GM21717 (cell line): ENCODE measurements around the gene STAT4.

Source experiments
- ATAC-seq: cut with Tn5 transposase; IDR thresholded peaks from one replicate; pipeline ENCODE4 v1.9.1; 2021; ENCODE audit warnings: mild to moderate bottlenecking, moderate library complexity; ENCODE audit not compliant: unreplicated experiment

Gene STAT4

DNA sequence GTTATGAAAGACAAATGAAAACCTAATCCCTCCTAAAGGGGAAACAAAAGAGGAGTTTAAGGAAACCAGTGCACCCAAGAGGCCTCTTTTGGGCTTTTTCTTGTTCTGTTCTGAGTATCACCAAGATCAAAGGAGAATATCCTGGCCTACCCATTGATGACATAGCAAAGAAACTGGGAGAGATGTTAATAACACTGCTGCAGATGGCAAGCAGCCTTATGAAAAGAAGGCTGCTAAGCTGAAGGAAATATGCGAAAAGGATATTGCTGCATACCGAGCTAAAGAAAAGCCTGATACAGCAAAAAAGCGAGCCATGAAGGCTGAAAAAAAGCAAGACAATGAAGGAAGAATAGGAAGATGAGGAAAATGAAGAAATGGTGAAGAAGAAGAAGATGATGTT is 23.6 kb upstream of the STAT4 start:
- ATAC-seq = no peak

GRCh38 chr2:191173206-191173605 is 22.4 kb upstream of the STAT4 start:
- no peak for ATAC-seq

DNA sequence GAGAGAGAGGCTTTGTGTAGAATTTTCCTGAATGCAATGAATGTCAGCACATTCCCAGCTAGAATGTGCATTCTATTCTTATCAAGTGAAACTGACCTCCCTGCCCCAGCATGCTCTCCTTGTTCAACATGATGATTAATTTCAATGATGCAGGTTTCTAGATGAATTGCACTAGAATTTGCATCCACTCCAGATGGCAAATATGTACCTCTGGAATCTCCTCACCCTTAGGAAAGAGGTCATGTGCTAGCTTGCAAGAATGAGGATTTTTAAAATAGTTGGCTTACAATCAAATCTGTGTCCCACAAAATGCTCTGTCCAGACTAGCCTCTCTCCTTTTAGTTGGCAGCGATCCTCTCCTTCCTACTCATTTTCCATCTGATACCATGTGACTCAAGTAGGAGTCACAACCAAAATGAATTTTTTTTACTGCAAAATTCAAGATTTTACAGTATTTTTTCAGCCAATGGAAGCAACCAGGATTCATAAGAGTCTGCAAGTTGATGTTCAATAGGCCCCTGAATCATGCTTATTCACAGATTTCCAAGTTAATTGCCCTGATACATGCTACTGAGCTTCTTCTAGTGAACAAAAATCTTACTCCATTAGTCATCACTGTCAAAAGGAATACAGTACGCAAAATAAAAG is 21.0 kb upstream of the STAT4 start:
- ATAC-seq = no peak

- ATAC-seq = no peak
Measured at GRCh38 chr2:191171286-191171685, 20.5 kb upstream of the STAT4 start.

- ATAC-seq = no peak
Measured at GRCh38 chr2:191170773-191171172, 20.0 kb upstream of the STAT4 start.

- ATAC-seq = no peak
Measured at GRCh38 chr2:191170301-191170636, 19.5 kb upstream of the STAT4 start.

DNA sequence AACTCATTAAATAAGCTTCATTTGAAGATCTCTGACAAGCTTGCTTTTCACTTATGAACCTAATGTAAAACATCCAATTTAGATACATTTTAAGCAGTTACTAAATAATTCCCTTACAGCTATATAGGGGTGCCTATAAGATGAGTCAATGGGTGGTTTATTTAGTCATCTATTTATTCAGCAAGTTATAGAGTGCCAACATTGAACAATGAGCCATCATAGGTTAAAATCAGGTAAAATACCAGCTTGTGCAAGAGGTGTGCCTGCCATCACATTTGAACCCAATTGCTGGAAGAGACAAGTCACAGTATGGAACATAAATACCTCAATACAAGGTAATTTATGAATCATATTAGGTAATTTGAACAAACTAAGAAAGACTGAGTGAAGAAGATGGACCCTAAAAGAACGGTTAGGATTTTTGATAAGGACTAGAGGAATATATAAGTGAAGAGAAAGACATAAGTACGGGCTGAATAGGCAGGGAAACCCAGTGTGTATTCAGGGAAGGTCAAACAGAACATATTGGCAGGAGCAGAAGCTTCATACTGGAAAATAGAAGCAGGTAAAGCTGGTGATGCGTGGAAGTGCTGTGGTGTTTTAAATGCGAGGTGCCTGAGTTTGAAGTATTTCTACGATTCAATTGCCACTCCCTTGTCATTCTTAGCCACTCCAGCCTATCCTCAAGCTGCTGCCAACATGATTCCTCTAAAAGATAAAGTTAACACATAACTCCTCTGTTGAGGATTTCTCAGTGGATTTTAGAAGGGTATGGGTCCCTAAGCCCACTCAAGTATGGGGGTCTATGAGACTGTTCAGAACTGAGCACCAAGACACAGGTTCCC is 18.9 kb upstream of the STAT4 start:
- no peak for ATAC-seq

DNA sequence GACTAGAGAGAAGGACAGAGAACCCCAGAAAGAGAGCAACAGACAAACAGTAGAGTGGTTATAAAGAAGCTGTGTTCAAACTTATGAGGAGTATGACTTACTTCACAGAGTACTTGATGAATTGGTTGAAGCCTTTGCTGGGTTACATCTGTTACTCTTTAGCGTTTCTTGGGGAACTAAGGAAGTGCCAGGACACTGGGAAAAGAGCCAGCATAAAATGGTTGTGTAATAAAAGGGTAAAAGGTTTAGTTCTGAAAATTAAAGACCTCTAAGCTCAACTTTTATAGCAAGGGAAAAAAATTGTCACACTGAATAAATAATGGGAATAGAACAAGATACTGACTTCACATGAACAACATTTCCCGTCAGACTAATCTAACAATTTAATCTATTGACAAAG is 17.0 kb upstream of the STAT4 start:
- ATAC-seq = no peak

- ATAC-seq = no peak
Measured at GRCh38 chr2:191166756-191167445, 16.1 kb upstream of the STAT4 start.

DNA sequence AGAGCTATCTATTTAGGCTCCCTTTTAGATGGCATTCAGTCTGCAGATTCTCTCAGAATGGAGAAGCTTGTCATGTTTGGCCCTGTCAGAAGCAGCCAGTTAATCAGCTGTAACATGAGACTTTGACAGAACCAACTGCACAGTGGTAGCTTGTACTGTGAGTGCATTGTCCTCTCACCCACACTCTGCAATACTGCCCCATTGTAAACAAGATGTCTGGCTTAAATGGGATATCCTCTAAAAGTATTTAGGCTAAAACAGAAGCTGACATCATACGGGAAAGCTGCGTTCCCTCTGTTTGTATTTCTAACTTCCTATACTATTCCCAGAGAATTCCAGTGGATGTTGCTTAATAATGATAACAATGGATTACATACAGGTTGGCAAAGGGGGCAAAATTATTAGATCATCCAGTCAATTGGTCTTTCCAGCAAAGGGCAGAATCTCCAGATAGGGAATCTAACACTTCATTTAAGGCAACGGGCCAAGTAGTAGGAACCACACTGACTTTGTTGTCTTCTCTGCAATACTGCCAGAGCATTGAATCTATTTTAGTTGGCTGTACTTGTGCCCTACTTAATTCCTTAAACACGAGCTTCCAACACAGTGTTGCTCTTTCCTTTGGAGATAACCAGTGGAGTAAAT is 15.4 kb upstream of the STAT4 start:
- ATAC-seq = no peak

- ATAC-seq = peak; percentile 81
Measured at GRCh38 chr2:191165176-191165643, 14.4 kb upstream of the STAT4 start.

- ATAC-seq = no peak
Measured at GRCh38 chr2:191158747-191159146, 8.0 kb upstream of the STAT4 start.

GRCh38 chr2:191158193-191158592 is 7.4 kb upstream of the STAT4 start:
- ATAC-seq = no peak

DNA sequence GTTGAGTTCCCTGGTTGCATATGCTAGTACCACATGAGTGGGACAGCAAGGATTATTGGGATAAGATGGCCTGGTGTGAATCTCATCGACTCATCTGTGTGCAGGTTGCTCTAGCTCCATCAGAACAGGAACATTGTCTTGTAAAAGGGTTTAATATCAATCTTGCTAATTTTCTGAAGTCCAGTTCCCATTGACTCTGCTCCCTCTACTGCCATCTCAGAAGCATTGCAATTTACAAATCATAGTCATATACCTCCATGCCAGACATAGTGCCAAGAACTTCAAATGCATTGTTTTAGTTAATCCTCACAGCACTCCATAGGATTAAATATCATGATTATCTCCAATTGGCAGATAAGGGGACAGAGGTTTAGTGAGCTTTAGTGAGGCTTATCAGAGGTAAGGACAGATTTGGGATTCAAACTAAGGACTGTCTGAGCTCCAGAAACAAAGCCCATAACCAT is 4.8 kb upstream of the STAT4 start:
- peak; percentile 41 for ATAC-seq

DNA sequence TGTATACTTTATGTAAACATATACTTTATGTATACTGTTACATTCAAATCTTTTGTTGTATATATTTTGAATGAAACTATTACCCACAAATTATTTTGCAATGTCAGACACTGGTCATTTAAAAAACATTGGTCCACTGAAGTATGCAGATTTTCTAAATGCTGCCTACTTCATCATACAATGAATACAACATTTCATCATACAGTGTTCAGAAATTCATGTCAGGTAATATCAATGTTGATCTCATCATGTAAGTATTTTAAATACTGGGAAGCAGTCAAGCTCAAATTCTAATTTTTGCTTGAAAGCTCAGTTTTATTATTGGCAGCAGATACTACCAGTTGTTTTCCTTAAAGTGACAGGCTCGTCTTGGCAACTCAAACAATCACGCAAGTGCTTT is 2.9 kb upstream of the STAT4 start:
- ATAC-seq = no peak

- ATAC-seq = no peak
Measured at GRCh38 chr2:191152482-191153240, 1.9 kb upstream of the STAT4 start.

GRCh38 chr2:191151331-191151730 is 537 bp upstream of the STAT4 start:
- no peak for ATAC-seq

- peak; percentile 27 for ATAC-seq
Measured at GRCh38 chr2:191150230-191150599, 579 bp downstream of the STAT4 start.

DNA sequence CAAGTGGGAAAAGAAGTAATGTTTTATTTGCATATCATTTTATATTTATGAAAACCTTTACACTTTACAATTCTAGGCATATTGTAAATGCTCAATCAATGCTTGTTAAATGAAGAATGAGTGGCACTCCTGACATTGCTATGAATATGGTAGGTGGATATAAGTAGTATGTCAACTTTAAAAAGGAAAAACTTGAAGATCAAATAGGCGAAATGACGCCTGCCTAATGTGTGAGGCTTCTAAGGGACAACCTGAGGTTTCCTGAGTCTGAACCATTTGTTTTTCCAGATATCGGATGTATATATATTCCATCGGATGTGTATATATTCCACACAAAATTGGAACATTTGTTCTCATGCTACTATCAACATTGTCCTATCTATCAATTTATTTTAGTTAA is 1.4 kb downstream of the STAT4 start:
- no peak for ATAC-seq

- ATAC-seq = no peak
Measured at GRCh38 chr2:191148791-191149190, 2.0 kb downstream of the STAT4 start.

DNA sequence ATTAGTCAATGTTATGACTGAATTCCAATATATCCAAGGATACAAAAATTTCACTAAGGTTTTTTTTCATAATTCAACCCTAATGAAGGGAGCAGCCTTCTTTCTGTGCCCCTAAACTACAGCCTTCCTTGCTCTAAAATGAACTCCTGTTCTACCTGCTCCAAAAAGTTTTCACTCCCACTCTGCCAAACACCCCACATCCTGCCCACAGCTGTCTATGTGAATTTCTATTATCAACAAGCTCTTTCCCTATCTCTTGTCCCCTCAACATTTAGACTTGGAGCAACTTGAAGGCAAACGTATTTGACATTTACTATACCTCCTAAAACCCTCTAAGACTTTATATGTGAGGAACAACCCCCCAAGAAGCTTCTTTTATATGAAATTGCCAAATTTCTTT is 2.5 kb downstream of the STAT4 start:
- no peak for ATAC-seq
